Measurements from ENCODE around the gene DAPK1. TPM values are rescaled to one million over a fixed set of nuclear protein-coding genes. Genes with fewer than 3 reads are reported as not detected.
A peak's percentile ranks its signal among the peaks of the same experiment; 100 is the strongest.

The DAPK1 gene
- polyA plus RNA-seq, 1 of the 3 experiments (the other 2 are of a cell fraction), result 0.61 TPM

GRCh38 chr9:87725356-87725899, 227.8 kb downstream of the DAPK1 start:
- WGBS (ENCODE audit: low lambda C conversion rate), result 13% methylated on average over 8 of the region's 25 CpGs
- CTCF ChIA-PET, result interaction anchor here (0.8 to 2.4 kb wide), 7 partner anchors 39 to 316 kb away, joined by 3 to 8 read pairs (median 4); partner anchors contain the start of genes CDK20 and DAPK1
- POLR2A ChIA-PET, result interaction anchor here (1.4 to 1.8 kb wide), 3 partner anchors 13 to 249 kb away, joined by 3 to 8 read pairs (median 7); partner anchors contain the start of gene CDK20

GRCh38 chr9:87725900-87726709, 228.4 kb downstream of the DAPK1 start, which contains the start of gene CTSL:
Gene CTSL (plus strand): TSS chr9:87726119. CDS start chr9:87727604, 1,485 bp downstream.
- ChIA-PET CTCF (interaction anchor here (0.6 to 2.4 kb wide), 12 partner anchors 10 to 338 kb away, joined by 3 to 8 read pairs (median 4); partner anchors contain the start of genes CDK20 and DAPK1), POLR2A (interaction anchor here (0.6 to 1.8 kb wide), 5 partner anchors 12 to 568 kb away, joined by 3 to 8 read pairs (median 7); partner anchors contain the start of gene CDK20)
- no peaks in the 10 kb centered on the region for H3K9me3 ChIP-seq
- peak within 1 kb of the TSS; percentile 53 to 76; a peak in 3 of 4 replicates for H3K27ac ChIP-seq (ENCODE audit: low read depth in 2 of 2, low read length in 1 of 2)
- peaks cover 0 to 19% of the 10 kb centered on the region in 2 experiments; a peak in 1 of 4 replicates for H3K4me1 ChIP-seq (ENCODE audit: control insufficient read depth in 1 of 2, insufficient read depth in 2 of 2, low read depth in 1 of 2, low read length in 1 of 2)
- no peaks in the 10 kb centered on the region for H3K9me2 ChIP-seq
- DNase-seq, result peak; percentile 90
- H4K20me1 ChIP-seq (ENCODE audit: insufficient read depth), result no peaks in the 10 kb centered on the region
- WGBS (ENCODE audit: low lambda C conversion rate), result 0% methylated on average over 20 of the region's 67 CpGs
- H3K27me3 ChIP-seq (ENCODE audit: insufficient read depth), result no peaks in the 10 kb centered on the region
- H3K9ac ChIP-seq, result peak within 1 kb of the TSS; percentile 80
- peak within 1 kb of the TSS; percentile 95 for H3K4me2 ChIP-seq
- H3K79me2 ChIP-seq (ENCODE audit: insufficient read depth), result no peaks in the 10 kb centered on the region
- H3K36me3 ChIP-seq (replicated peaks in 1 of 2; ENCODE audit: control insufficient read depth in 1 of 2, insufficient read depth in 2 of 2, low read length in 1 of 2), result peaks cover 17 to 29% of the 10 kb centered on the region in 2 experiments
- peaks cover 10% of the 10 kb centered on the region for H3F3A ChIP-seq (replicated peaks; ENCODE audit: insufficient read depth)
- H2AFZ ChIP-seq (ENCODE audit: low read depth), result peak within 1 kb of the TSS; percentile 96
- TF ChIP-seq YY1 (IDR thresholded peaks at IDR 0.05; ENCODE audit: low read depth), result no peak
- peak; percentile 70 for TF ChIP-seq NRF1 (IDR thresholded peaks at IDR 0.05; ENCODE audit: low read depth, low read length)
- no peak for TF ChIP-seq MEF2A (IDR thresholded peaks at IDR 0.05; ENCODE audit: borderline replicate concordance, low read depth)
- TF ChIP-seq POLR2AphosphoS5 (IDR thresholded peaks at IDR 0.05; ENCODE audit: low read depth, low read length), result peak; percentile 75
- TF ChIP-seq MAX (IDR thresholded peaks at IDR 0.05; ENCODE audit: low read depth), result 0 out of 2 replicates have a peak, but pooled peaks have one; percentile 48
- TF ChIP-seq FOXM1 (IDR thresholded peaks at IDR 0.05; ENCODE audit: low read depth), result no peak
- no peak; the same call in 1 of the 2 replicates for TF ChIP-seq FOXJ3 (CRISPR knock-in tag; IDR thresholded peaks at IDR 0.05)
- TF ChIP-seq CTCF (IDR thresholded peaks at IDR 0.05), result peak; percentile 25
- TF ChIP-seq RAD21 (IDR thresholded peaks at IDR 0.05; ENCODE audit: low read length), result peak; percentile 53
- peak; percentile 72; the same call in 1 of the 2 replicates for TF ChIP-seq MXI1 (IDR thresholded peaks at IDR 0.05; ENCODE audit: low read depth, low read length)
- peak within 1 kb of the TSS; percentile 76 to 77 for H3K4me3 ChIP-seq (ENCODE audit: low read depth in 2 of 2, low read length in 1 of 2)

More at GRCh38 chr9:87725356-87725899, 227.8 kb downstream of the DAPK1 start:
- Histone ChIP-seq H3K27me3 (ENCODE audit: insufficient read depth) (no peaks in the 10 kb centered on the region), H3K9ac (peak overlapping the region; percentile 80; the same call in 1 of the 2 replicates), H3K9me2 (no peaks in the 10 kb centered on the region), H4K20me1 (ENCODE audit: insufficient read depth) (no peaks in the 10 kb centered on the region), H3K4me2 (peak overlapping the region; percentile 95), H3F3A (replicated peaks; ENCODE audit: insufficient read depth) (peaks cover 10% of the 10 kb centered on the region), H3K9me3 (no peaks in the 10 kb centered on the region), H3K4me3 (ENCODE audit: low read depth in 2 of 2, low read length in 1 of 2) (peak overlapping the region; percentile 76 to 77), H3K27ac (ENCODE audit: low read depth in 2 of 2, low read length in 1 of 2) (peak overlapping the region in 1 of 2 experiments; percentile 55; a peak in 3 of 4 replicates), H3K4me1 (ENCODE audit: control insufficient read depth in 1 of 2, insufficient read depth in 2 of 2, low read depth in 1 of 2, low read length in 1 of 2) (peaks cover 0 to 19% of the 10 kb centered on the region in 2 experiments; a peak in 1 of 4 replicates), H3K36me3 (replicated peaks in 1 of 2; ENCODE audit: control insufficient read depth in 1 of 2, insufficient read depth in 2 of 2, low read length in 1 of 2) (peaks cover 11 to 22% of the 10 kb centered on the region in 2 experiments), H3K79me2 (ENCODE audit: insufficient read depth) (no peaks in the 10 kb centered on the region), H2AFZ (ENCODE audit: low read depth) (peak overlapping the region; percentile 96)
- DNase-seq, result no peak
- peak; percentile 17; the same call in 1 of the 2 replicates for TF ChIP-seq GATA2 (CRISPR knock-in tag; IDR thresholded peaks at IDR 0.05)
- no peak for TF ChIP-seq TCF12 (IDR thresholded peaks at IDR 0.05)

Data from SK-N-SH (cell line).